Smooth muscle cell (in vitro differentiated cells): Measurements from ENCODE around the gene LYSMD1. TPM values are rescaled to one million over a fixed set of nuclear protein-coding genes. Genes with fewer than 3 reads are reported as not detected.

ENCODE experiments used
- polyA plus RNA-seq: library from polyadenylated mRNA; unstranded; fragments of >200 nt; fragmentation: Nextera tagmentation; extraction: Ambion mirVana; gene quantifications from 2 replicates; pipeline ENCODE4 v1.2.1, GENCODE V29; 2016
- total RNA-seq: library from RNA; depleted of rRNA; stranded (reverse); fragments of >200 nt; gene quantifications from 2 replicates; pipeline ENCODE4 v1.2.3, GENCODE V29; 2014

LYSMD1 gene
- total and polyA plus RNA-seq, 2 experiments from 2014 or later: 2.5 to 9.7 TPM

Other genes with a start within 250 kb of the LYSMD1 start
- gene SETDB1, start 239.5 kb downstream of the LYSMD1 start, total RNA-seq: 19.1 and 36.6 TPM in 2 replicates
- gene SETDB1, start 239.5 kb downstream of the LYSMD1 start, polyA plus RNA-seq: 11.3 and 11.6 TPM in 2 replicates
- gene CERS2, start 191.1 kb downstream of the LYSMD1 start, total RNA-seq: 80.0 and 81.8 TPM in 2 replicates
- gene CERS2, start 191.1 kb downstream of the LYSMD1 start, polyA plus RNA-seq: 96.3 and 108 TPM in 2 replicates
- 0.67 and 2.6 TPM in 2 replicates for gene ANXA9, start 183.6 kb downstream of the LYSMD1 start, total RNA-seq
- gene ANXA9, start 183.6 kb downstream of the LYSMD1 start, polyA plus RNA-seq: 0.19 and 0.31 TPM in 2 replicates
- 3.2 and 4.9 TPM in 2 replicates for gene MINDY1, start 159.0 kb downstream of the LYSMD1 start, total RNA-seq
- 2.4 and 8.5 TPM in 2 replicates for gene MINDY1, start 159.0 kb downstream of the LYSMD1 start, polyA plus RNA-seq
- gene PRUNE1, start 157.5 kb downstream of the LYSMD1 start, total RNA-seq: 15.2 and 16.8 TPM in 2 replicates
- 10.1 and 19.5 TPM in 2 replicates for gene PRUNE1, start 157.5 kb downstream of the LYSMD1 start, polyA plus RNA-seq
- gene BNIPL, start 129.3 kb downstream of the LYSMD1 start, total RNA-seq: 5.3 and 5.6 TPM in 2 replicates
- 0.93 and 1.2 TPM in 2 replicates for gene BNIPL, start 129.3 kb downstream of the LYSMD1 start, polyA plus RNA-seq
- 1.2 and 1.6 TPM in 2 replicates for gene C1orf56, start 118.2 kb downstream of the LYSMD1 start, total RNA-seq
- gene C1orf56, start 118.2 kb downstream of the LYSMD1 start, polyA plus RNA-seq: 4.4 and 8.0 TPM in 2 replicates
- gene CDC42SE1, start 106.3 kb downstream of the LYSMD1 start, total RNA-seq: 63.3 and 75.9 TPM in 2 replicates
- gene CDC42SE1, start 106.3 kb downstream of the LYSMD1 start, polyA plus RNA-seq: 15.2 and 20.8 TPM in 2 replicates
- 50.1 and 53.4 TPM in 2 replicates for gene MLLT11, start 105.5 kb downstream of the LYSMD1 start, total RNA-seq
- 73.2 and 74.2 TPM in 2 replicates for gene MLLT11, start 105.5 kb downstream of the LYSMD1 start, polyA plus RNA-seq
- 3.6 and 9.1 TPM in 2 replicates for gene GABPB2, start 95.1 kb downstream of the LYSMD1 start, total RNA-seq
- gene GABPB2, start 95.1 kb downstream of the LYSMD1 start, polyA plus RNA-seq: 1.3 and 3.0 TPM in 2 replicates
- gene SEMA6C, start 19.3 kb downstream of the LYSMD1 start, total RNA-seq: 9.3 and 9.5 TPM in 2 replicates
- 8.1 and 10.4 TPM in 2 replicates for gene SEMA6C, start 19.3 kb downstream of the LYSMD1 start, polyA plus RNA-seq
- not detected in 2 replicates for gene TNFAIP8L2, start 9.3 kb downstream of the LYSMD1 start, total RNA-seq
- 0.14 TPM in 1 of 2 replicates, not detected in the other for gene TNFAIP8L2, start 9.3 kb downstream of the LYSMD1 start, polyA plus RNA-seq
- 49.7 and 58.6 TPM in 2 replicates for gene SCNM1, start 242 bp upstream of the LYSMD1 start, total RNA-seq
- gene SCNM1, start 242 bp upstream of the LYSMD1 start, polyA plus RNA-seq: 94.8 and 105 TPM in 2 replicates
- not detected in 2 replicates for gene TMOD4, start 10.1 kb upstream of the LYSMD1 start, total RNA-seq
- 0.37 TPM in 1 of 2 replicates, not detected in the other for gene TMOD4, start 10.1 kb upstream of the LYSMD1 start, polyA plus RNA-seq
- gene VPS72, start 24.3 kb upstream of the LYSMD1 start, total RNA-seq: 35.0 and 44.9 TPM in 2 replicates
- gene VPS72, start 24.3 kb upstream of the LYSMD1 start, polyA plus RNA-seq: 57.9 and 74.1 TPM in 2 replicates
- gene PIP5K1A, start 32.6 kb upstream of the LYSMD1 start, total RNA-seq: 54.6 and 78.2 TPM in 2 replicates
- gene PIP5K1A, start 32.6 kb upstream of the LYSMD1 start, polyA plus RNA-seq: 24.1 and 25.8 TPM in 2 replicates
- gene PSMD4, start 88.8 kb upstream of the LYSMD1 start, total RNA-seq: 97.2 and 109 TPM in 2 replicates
- 192 and 198 TPM in 2 replicates for gene PSMD4, start 88.8 kb upstream of the LYSMD1 start, polyA plus RNA-seq
- gene ZNF687, start 116.4 kb upstream of the LYSMD1 start, total RNA-seq: 10.7 and 13.1 TPM in 2 replicates
- gene ZNF687, start 116.4 kb upstream of the LYSMD1 start, polyA plus RNA-seq: 2.4 and 4.2 TPM in 2 replicates
- 28.0 and 32.2 TPM in 2 replicates for gene PI4KB, start 161.5 kb upstream of the LYSMD1 start, total RNA-seq
- gene PI4KB, start 161.5 kb upstream of the LYSMD1 start, polyA plus RNA-seq: 46.7 and 58.7 TPM in 2 replicates
- 22.7 and 53.0 TPM in 2 replicates for gene RFX5, start 181.3 kb upstream of the LYSMD1 start, total RNA-seq
- 12.4 and 16.3 TPM in 2 replicates for gene RFX5, start 181.3 kb upstream of the LYSMD1 start, polyA plus RNA-seq
- 22.0 and 26.7 TPM in 2 replicates for gene SELENBP1, start 206.8 kb upstream of the LYSMD1 start, total RNA-seq
- 28.8 and 40.2 TPM in 2 replicates for gene SELENBP1, start 206.8 kb upstream of the LYSMD1 start, polyA plus RNA-seq
- 308 and 316 TPM in 2 replicates for gene PSMB4, start 233.7 kb upstream of the LYSMD1 start, total RNA-seq
- 88.6 and 94.1 TPM in 2 replicates for gene PSMB4, start 233.7 kb upstream of the LYSMD1 start, polyA plus RNA-seq